GM19025 (cell line): Measurements from ENCODE around the gene ZNF217.
"Not testable (repeated sequence)": the region's sequence is repeated elsewhere in the genome, so short reads cannot be mapped to it uniquely, and the experiment has no call there.

ENCODE experiments used
- ATAC-seq: cut with Tn5 transposase; IDR thresholded peaks from one replicate; pipeline ENCODE4 v1.9.1; 2021; ENCODE audit warnings: mild to moderate bottlenecking, low read depth, moderate library complexity; ENCODE audit not compliant: unreplicated experiment

Gene ZNF217

DNA sequence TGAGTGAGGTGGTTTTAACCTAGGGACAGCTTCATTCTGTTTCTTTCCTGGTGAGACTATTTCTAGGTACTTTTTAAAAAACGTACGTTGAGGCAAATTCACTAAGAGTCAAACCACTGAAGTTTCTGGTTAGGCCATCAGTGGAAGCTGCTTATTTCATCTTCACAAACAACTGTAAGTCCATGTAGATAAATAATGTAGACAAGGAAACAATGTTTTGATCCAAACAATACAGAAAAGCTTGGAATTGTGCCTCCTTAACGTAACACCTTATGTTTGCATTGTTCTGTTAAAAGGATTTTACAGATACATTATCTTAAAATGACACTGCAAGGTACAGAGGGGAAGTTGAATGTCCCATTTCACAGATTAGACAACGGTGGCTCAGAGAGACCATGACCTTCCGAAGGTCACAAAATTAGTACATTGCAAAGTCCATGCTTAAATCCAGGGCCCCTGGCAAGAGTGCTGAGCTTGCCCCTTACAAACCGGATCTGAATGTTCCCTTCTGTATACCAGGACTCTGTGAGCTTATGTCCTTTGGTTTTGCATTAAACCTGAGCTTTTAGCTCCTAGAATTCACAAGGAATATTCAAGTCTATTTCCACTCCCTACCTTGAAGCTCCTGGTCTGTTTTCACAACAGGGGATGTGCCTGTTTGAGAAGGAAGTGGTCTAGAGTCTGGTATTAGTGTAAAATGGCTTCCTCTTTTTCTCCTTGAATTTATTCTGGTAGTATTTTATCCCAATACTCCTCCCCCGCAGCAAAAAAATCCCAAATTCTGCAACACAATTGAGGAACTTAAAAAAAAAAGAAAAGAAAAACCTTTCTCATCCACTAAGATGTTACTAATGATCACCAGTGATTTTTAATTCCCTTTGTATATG, 28.9 kb upstream of the ZNF217 start:
- ATAC-seq, result no peak

DNA sequence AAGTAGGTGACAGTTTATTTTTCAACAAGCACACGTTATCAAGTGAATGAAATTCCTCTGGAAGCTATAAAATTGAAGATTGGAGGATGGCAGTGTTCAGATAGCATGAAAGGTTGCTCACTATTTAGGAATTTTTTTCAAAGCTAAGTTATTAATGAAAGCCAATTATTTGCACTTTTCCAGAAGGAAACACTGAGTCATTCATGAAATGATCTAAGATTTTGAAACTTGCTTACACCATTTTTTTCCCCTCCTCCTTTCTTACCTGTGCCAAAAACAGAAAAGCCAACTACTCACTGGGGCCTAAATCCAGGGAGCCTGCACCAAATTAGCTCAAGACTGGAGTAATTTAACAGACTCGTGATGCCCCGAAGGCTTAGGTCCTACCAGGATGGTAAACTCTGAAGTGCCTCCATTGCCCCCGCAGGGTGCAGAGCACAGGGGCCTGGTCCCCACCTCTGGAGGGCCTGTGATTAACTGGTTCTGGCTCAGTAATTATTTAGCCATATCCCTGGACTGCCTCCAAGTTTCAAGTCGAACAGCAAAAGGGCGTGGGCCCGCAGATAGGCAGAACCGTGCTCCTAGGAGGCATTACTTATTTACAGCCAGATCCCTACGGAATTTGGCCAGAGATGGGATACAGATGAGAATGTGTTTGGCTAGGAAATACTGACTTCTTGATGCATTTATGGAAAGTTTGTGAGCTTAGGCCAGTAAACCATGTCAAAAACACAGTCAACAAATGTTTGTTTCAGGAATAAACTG, 28.0 kb upstream of the ZNF217 start:
- ATAC-seq, result no peak

- not testable (repeated sequence) for ATAC-seq
Measured at GRCh38 chr20:53618490-53619000, 24.9 kb upstream of the ZNF217 start.

DNA sequence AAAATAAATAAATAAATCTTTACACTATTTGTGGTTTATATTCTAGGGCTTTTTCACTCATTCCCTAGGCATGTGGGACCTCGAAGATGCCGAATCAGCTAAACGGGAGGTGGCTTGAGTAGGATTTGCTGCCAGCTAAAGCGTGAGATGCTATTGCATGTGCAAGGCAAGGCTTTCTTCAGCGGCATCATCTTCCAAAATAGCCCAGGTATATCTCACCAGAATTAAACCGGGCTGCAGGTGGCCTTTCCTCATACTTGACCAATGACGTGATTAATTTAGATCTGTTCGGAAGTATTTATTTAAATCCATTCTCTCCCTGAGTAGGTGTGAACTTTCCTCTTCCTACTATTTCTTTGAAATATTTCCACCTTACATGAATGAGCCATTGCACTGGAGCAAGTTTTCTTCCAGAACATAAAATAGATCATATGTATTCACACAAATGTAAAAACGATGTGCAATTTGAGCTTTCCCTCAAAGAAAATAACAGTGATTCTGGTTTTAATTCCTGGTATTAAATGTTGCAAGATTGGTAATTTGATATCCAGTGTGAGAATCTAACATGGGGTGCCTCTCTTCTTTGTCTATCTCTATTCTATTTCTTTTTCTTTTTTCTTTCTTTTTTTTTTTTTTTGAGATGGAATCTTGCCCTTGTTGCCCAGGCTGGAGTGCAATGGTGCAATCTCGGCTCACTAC, 24.3 kb upstream of the ZNF217 start:
- ATAC-seq, result no peak

- not testable (repeated sequence) for ATAC-seq
Measured at GRCh38 chr20:53616489-53616888, 22.9 kb upstream of the ZNF217 start.

DNA sequence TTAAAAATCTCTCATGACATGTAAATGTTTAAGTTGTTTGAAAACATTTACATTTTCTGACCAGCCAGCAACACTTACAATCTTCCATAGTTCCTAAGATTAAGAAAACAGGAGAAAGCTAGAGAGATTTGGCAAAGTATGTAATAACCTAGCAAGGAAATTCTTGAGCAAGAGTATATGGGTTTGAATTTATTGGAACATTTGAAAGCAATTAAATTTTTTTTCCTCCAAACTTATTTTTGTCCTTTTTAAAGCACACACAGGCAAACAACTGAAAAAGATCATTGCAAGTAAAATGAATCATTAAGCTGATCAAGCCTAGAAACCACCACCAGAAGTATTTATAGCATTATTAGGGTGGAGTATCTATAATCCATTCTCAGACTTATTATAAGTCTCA, 20.1 kb upstream of the ZNF217 start:
- ATAC-seq, result no peak

GRCh38 chr20:53612289-53612688, 18.6 kb upstream of the ZNF217 start:
- not testable (repeated sequence) for ATAC-seq

DNA sequence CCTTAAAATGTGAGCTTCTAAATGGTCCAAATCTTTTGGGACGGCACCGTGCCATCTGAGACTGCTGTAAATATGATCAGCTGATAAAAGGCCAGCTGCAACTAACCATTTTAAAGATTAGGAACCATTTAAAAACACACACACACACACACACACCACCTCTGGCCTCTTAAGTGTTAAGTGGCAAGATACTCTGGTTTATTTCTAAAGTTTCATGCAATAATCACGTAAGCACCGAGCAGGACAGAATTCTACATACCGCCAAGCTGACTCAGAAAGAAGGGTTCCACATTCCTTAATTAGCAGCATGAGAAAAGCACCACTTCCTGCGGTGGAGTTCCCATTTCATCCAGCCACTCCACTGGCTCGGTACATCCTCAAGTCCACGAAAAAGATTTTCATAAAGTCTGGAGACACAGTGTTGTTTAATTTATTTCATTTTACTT, 17.8 kb upstream of the ZNF217 start:
- no peak for ATAC-seq

DNA sequence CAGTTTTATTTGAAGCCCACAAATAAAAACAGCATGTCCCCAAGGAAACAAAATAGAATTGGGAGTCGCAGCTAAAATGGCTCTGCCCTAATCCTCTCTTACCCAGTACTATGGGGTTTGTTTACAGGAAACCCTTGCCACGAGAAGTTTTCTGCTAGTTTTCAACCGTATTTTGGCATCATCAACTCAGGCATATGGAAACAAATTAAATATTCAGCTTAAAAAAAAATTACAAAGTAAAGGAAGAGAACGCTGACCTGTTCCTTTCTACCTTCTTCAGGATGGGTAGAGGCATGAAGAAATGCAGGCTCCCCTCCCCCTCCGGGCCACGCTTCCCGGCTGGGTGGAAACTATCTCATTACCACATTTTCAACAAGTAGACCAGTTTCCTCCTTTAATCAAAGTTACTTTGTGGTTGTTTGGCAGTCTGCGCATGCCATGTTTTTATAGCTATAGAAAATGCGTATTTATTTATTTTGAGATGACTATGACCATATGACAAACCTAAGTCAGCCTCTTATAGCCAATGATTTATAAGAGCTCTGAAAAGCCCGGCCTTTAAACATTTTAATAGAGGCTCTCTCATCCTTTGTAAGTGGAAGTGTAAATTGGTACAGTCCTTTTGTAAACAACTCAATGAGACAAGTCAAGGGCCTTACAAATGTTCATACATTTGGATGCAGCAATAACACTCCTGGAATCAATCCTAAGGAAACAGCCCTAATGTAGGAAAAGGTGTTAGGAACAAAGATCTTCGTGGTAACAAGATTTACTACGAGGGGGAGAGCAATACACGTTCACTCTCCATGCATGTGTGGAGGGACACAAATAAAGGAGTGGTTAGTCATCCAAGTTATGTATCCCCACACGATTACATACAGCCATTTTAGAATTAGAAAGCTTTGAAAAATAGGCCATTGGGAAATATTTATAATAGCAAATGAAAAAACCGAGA, 16.1 kb upstream of the ZNF217 start:
- no peak for ATAC-seq

- ATAC-seq, result no peak
Measured at GRCh38 chr20:53608456-53609452, 15.1 kb upstream of the ZNF217 start.

DNA sequence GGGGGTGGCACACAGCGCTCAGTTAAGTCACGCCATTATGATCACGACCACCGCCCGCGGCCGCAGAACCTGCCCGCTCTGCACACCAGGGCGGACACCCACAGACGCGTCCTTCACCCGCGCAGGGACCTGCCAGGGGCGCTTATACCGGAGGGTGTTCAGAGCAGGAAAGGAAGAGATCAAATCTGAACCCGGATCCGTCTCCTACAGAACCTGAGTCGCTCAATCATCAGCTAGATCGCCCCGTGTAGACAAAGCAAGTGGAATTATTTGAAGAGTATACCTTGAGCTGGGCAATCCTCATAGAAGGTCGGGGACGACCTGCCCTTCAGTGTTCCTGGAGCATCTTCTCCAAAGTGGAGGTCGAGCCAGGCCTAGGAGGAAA, 14.4 kb upstream of the ZNF217 start:
- no peak for ATAC-seq

DNA sequence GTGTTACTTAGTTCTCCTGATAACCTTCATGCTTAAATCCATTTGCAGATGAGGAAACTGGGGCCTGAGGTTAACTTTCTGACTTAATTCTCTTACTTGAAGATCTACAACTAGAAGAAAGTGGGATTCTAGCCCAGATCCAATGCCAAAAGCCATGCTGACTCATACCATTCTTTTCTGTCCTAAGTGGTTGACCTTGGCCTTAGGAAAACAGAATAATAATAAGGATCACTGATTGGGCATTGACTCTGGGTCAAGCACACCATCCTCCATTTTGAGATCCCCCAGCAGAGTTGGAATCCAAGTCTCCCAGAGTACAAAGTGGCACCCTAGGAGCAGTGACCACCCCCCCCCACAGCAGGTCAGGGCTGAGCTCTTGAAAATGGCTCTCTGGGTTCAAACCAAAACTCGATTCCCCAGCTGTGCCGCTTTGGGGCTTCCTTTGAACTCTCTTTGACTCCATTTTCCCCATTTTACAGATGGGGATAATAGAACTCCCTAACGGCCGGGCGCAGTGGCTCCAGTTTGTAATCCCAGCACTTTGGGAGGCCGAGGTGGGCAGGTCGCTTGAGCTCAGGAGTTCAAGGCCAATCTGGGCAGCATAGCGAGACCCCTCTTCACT, 12.8 kb upstream of the ZNF217 start:
- no peak for ATAC-seq

DNA sequence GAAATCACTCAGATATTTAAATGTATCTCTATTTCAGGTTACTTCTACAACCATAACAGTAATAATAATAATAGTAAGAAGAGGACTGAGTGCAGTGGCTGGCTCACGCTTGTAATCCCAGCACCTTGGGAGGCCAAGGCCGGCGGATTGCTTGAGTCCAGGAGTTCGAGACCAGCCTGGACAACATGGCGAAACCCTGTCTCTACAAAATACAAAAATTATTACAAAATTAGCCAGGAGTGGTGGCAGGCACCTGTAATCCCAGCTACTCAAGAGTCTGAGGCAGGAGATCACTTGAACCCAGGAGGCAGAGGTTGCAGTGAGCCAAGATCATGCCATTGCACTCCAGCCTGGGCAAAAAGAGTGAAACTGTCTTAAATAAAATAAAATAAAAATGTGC, 11.8 kb upstream of the ZNF217 start:
- not testable (repeated sequence) for ATAC-seq

- ATAC-seq, result not testable (repeated sequence)
Measured at GRCh38 chr20:53604846-53605245, 11.2 kb upstream of the ZNF217 start.

- ATAC-seq, result no peak
Measured at GRCh38 chr20:53602661-53603060, 9.0 kb upstream of the ZNF217 start.

DNA sequence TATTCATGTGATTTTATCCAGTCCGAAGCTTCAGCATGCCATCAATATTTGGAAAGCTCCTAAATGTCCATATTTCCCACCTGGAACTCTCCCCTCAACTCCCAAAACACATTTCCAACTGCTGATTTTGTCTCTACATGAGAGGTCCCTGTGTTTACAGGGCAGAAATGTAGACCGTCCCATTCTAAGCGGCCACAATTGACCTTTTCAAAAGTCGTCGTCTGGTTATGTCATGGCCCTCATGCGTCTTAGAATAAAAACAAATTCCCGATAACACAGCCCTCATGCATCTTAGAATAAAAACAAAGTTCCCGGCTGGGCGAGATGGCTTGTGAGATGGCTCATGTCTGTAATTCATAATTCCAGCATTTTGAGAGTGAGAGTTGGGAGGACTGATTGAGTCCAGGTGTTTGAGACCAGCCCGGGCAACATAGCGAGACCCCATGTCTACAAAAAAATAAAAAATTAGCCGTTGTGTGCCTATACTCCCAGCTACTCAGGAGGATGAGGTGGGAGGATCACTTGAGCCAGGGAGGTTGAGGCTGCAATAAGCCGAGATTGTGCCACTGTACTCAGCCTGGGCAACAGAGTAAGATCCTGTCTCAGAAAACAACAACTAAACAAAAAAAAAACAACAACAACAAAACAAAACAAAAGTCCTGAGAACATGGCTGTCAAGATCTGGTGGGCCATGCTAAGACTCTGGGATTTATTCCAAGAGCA, 6.4 kb upstream of the ZNF217 start:
- ATAC-seq, result no peak

DNA sequence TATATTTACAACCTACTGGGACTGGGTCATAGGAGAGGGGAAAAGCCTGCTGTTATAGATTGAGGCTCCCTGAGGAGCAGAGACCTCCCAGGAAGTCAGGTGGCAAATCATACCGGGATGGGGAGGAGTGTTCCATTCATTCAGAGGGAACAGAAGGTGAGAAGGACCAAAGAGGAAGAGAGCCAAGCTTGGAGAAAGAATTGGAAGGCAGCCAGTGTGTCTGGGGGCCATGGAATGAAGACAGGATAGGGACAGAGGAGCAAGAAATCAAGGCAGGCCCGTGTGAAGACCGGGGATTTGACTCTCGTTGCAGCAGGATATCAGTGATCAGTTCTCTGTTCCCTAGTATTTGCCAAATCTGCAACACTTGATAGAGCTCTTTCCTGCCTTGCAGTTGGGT, 5.7 kb upstream of the ZNF217 start:
- no peak for ATAC-seq

- ATAC-seq, result no peak
Measured at GRCh38 chr20:53599044-53599362, 5.4 kb upstream of the ZNF217 start.
